Ovary (tissue), 9 donors: Measurements from ENCODE around the gene RAP2B. TPM values are rescaled to one million over a fixed set of nuclear protein-coding genes. Genes with fewer than 3 reads are reported as not detected.

Source experiments
- DNase-seq, 5 donors: peaks; one replicate each; pipeline ENCODE4 v3.0.0-alpha.2; 2019 to 2020
- H3K27ac ChIP-seq, 2 donors: fragments of 200-600 bp; one replicate each; pipeline versions ENCODE4 v1.5.1 to v1.8.0; 2019 to 2022
- H3K27me3 ChIP-seq: fragments of 200-600 bp; one replicate; pipeline ENCODE4 v1.8.0; 2022
- H3K36me3 ChIP-seq: fragments of 200-600 bp; sonication (generic); one replicate; pipeline ENCODE4 v1.5.1; 2019
- H3K4me1 ChIP-seq: one replicate; pipeline ENCODE4 v1.8.1; 2013; ENCODE audit warnings: mild to moderate bottlenecking, moderate library complexity; ENCODE audit not compliant: insufficient read depth
- H3K4me3 ChIP-seq: fragments of 200-600 bp; sonication (generic); one replicate; pipeline ENCODE4 v1.5.1; 2017
- H3K9me3 ChIP-seq, 2 donors: fragments of 200-600 bp in 1 of 2; sonication (generic) in 1 of 2; one replicate each; pipeline versions ENCODE4 v1.5.1 to v1.8.1; 2013 to 2019; ENCODE audit warnings: mild to moderate bottlenecking in 1 of 2, moderate library complexity in 1 of 2
- CTCF ChIP-seq, 3 donors: fragments of 450-650 bp in 2 of 3; fragments of 200-600 bp in 1 of 3; IDR thresholded peaks; one replicate each; pipeline versions ENCODE4 v1.5.1 to v1.8.0; 2016 to 2022; ENCODE audit warnings: antibody characterized with exemption in 3 of 3, mild to moderate bottlenecking in 1 of 3
- EP300 ChIP-seq: sonication (generic); formaldehyde crosslinking; IDR thresholded peaks from one replicate; pipeline ENCODE4 v1.6.1; 2017; ENCODE audit warnings: antibody characterized with exemption
- POLR2A ChIP-seq: fragments of 450-650 bp; IDR thresholded peaks from one replicate; pipeline ENCODE4 v1.6.1; 2017; ENCODE audit warnings: antibody characterized with exemption, mild to moderate bottlenecking, moderate library complexity
- WGBS, 3 donors: extraction: QIAGEN DNeasy Blood & Tissue Kit in 1 of 3; methylation state at CpG; one replicate each; pipeline versions ENCODE4 v1.1.5 to v1.1.7; 2013 to 2017; 5-methylcytosine and 5-hydroxymethylcytosine counted together
- intact Hi-C, 4 donors: fragments of 100-400 bp; cut with DNase I; formaldehyde crosslinking; loops; one replicate each; pipeline versions ENCODE4 v1.11.0 to v1.15.1; 2022 to 2023
- polyA plus RNA-seq, 2 donors: library from polyadenylated mRNA; stranded (reverse); fragments of 200-250 nt in 1 of 2; fragments of 350-450 nt in 1 of 2; fragmentation: Illumina TruSeq in 1 of 2; extraction: RNeasy Lipid Tissue Mini Kit (QIAGEN cat#74804) in 1 of 2; gene quantifications; one replicate each; pipeline ENCODE4 v1.2.3, GENCODE V29; 2013 to 2014
- total RNA-seq, 7 donors: library from RNA; depleted of rRNA in 2 of 7; stranded (reverse); fragments of >200 nt in 2 of 7; fragmentation: NEBNext Ultra II Directional in 3 of 7; extraction: Animal tissue kit (Norgen Biotek cat#: 25700) in 3 of 7; gene quantifications; one replicate each; pipeline versions ENCODE4 v1.1.0 to v1.2.4, GENCODE V29; 2016 to 2023
- donor health status: DM: no; HTN: no; CAD: no; lungs with moderate emphysema.
- donor health status: DM: no; HTN: no; CAD: no.
- donor health status: Bipolar disorder and iron deficiency.
- donor health status: DM: yes; HTN: yes; CAD: no.
- donor health status: DM: no; HTN: no; CAD: no.
- donor health status: DM: yes; HTN: yes; CAD: no.

Gene RAP2B
- total and polyA plus RNA-seq, 9 donors: 5.5 to 14.1 (median 9.5) TPM

- WGBS, 3 donors: 80 to 83% (median 82%) methylated on average over 4 of the region's 4 CpGs
- intact Hi-C loops: no loop called here
Observed at GRCh38 chr3:153158189-153158588, 3.8 kb upstream of the RAP2B start.

GRCh38 chr3:153158961-153159735, 2.9 kb upstream of the RAP2B start:
- no peak for TF ChIP-seq CTCF (IDR thresholded peaks at IDR 0.05)
- no peak for TF ChIP-seq POLR2A
- TF ChIP-seq EP300: no peak
- H3K9me3 ChIP-seq: no peaks in the 10 kb centered on the region
- no peak overlapping the region for H3K27ac ChIP-seq
- H3K4me1 ChIP-seq: no peaks in the 10 kb centered on the region
- no peak for DNase-seq
- intact Hi-C loops: no loop called here
- WGBS, 3 donors: 92 to 93% (median 92%) methylated on average over 9 of the region's 9 CpGs
- H3K4me3 ChIP-seq: no peak overlapping the region
- no peaks in the 10 kb centered on the region for H3K36me3 ChIP-seq
- H3K27me3 ChIP-seq: no peaks in the 10 kb centered on the region

More at GRCh38 chr3:153158189-153158588, 3.8 kb upstream of the RAP2B start:
- no peak overlapping the region for H3K27ac ChIP-seq
- DNase-seq: no peak
- H3K9me3 ChIP-seq: no peaks in the 10 kb centered on the region
- no peaks in the 10 kb centered on the region for H3K36me3 ChIP-seq
- no peak for TF ChIP-seq POLR2A
- no peak for TF ChIP-seq CTCF (IDR thresholded peaks at IDR 0.05)
- no peak for TF ChIP-seq EP300
- no peaks in the 10 kb centered on the region for H3K27me3 ChIP-seq
- H3K4me3 ChIP-seq: no peak overlapping the region
- no peaks in the 10 kb centered on the region for H3K4me1 ChIP-seq

- H3K27me3 ChIP-seq: no peaks in the 10 kb centered on the region
- H3K4me1 ChIP-seq: no peaks in the 10 kb centered on the region
- intact Hi-C loops: loop anchor here in 1 of 4 donors (10.0 kb wide), 1 partner anchor 135 kb away; no protein-coding TSS in a partner anchor
- TF ChIP-seq CTCF (IDR thresholded peaks at IDR 0.05) (no peak), POLR2A (no peak), EP300 (no peak)
- H3K27ac ChIP-seq: peak overlapping the region; percentile 1 to 91
- no peaks in the 10 kb centered on the region for H3K9me3 ChIP-seq
- WGBS, 3 donors: 75 to 78% (median 77%) methylated on average over 9 of the region's 9 CpGs
- no peaks in the 10 kb centered on the region for H3K36me3 ChIP-seq
- peak overlapping the region; percentile 82 for H3K4me3 ChIP-seq
- peak in 2 of 5 donors; percentile 28 to 31 for DNase-seq
Observed at GRCh38 chr3:153159771-153160397, 2.1 kb upstream of the RAP2B start.

GRCh38 chr3:153160451-153161137, 1.4 kb upstream of the RAP2B start:
- intact Hi-C loops: loop anchor here in 1 of 4 donors (10.0 kb wide), 1 partner anchor 134 kb away; no protein-coding TSS in a partner anchor
- peak overlapping the region; percentile 82 for H3K4me3 ChIP-seq
- DNase-seq: peak; percentile 66 to 81 (median 78)

More at GRCh38 chr3:153160451-153161137, 1.4 kb upstream of the RAP2B start:
- 0 to 1% (median 1%) methylated on average over 40 to 43 of the region's 43 CpGs for WGBS, 3 donors
- Histone ChIP-seq H3K4me1 (no peaks in the 10 kb centered on the region), H3K27me3 (no peaks in the 10 kb centered on the region), H3K36me3 (no peaks in the 10 kb centered on the region), H3K9me3 (no peaks in the 10 kb centered on the region), H3K27ac (peak overlapping the region; percentile 1 to 91)
- TF ChIP-seq POLR2A (peak; percentile 29), CTCF (IDR thresholded peaks at IDR 0.05) (peak in 1 of 3 donors; percentile 6), EP300 (no peak)
